A549 (cell line): ENCODE results near the gene SLC39A11.

ENCODE experiments used
- CBX8 ChIP-seq: fragments of 200-600 bp; sonication (generic); IDR thresholded peaks from 2 replicates; pipeline ENCODE4 v1.6.1; 2016
- CEBPB ChIP-seq, 2 experiments: fragments of >200 bp in 1 of 2; sonication (Bioruptor Twin) in 1 of 2; formaldehyde crosslinking in 1 of 2; IDR thresholded peaks; 2 replicates each; pipeline ENCODE4 v1.6.1; 2012 to 2016
- CHD2 ChIP-seq: fragments of 150-350 bp; IDR thresholded peaks from 2 replicates; pipeline ENCODE4 v1.6.1; 2014; ENCODE audit warnings: low read length; ENCODE audit not compliant: partially characterized antibody
- EHMT2 ChIP-seq: fragments of 200-600 bp; sonication (generic); IDR thresholded peaks from 2 replicates; pipeline ENCODE4 v1.6.1; 2016; ENCODE audit warnings: antibody characterized with exemption, low read depth, mild to moderate bottlenecking, moderate library complexity
- EP300 ChIP-seq, 2 experiments: fragments of >200 bp; sonication (Bioruptor Twin); formaldehyde crosslinking; IDR thresholded peaks; 2 replicates in 1 of 2; 3 replicates in 1 of 2; pipeline ENCODE4 v1.6.1; 2016 to 2017
- NPAS2 ChIP-seq: fragments of 250-450 bp; sonication (Bioruptor Pico); IDR thresholded peaks from 2 replicates; pipeline ENCODE4 v1.8.0; 2022; ENCODE audit warnings: mild to moderate bottlenecking, moderate library complexity, borderline replicate concordance
- POLR2A ChIP-seq: IDR thresholded peaks from 2 replicates; pipeline ENCODE4 v1.6.1; 2012; ENCODE audit warnings: mild to moderate bottlenecking, low read length
- RARB ChIP-seq: fragments of 250-450 bp; sonication (Bioruptor Pico); IDR thresholded peaks from 2 replicates; pipeline ENCODE4 v1.8.0; 2021; ENCODE audit warnings: mild to moderate bottlenecking, moderate library complexity
- RCOR1 ChIP-seq: fragments of 150-350 bp; IDR thresholded peaks from 2 replicates; pipeline ENCODE4 v1.6.1; 2014; ENCODE audit warnings: antibody characterized with exemption, low read length, low read depth
- TF ChIP-seq, protein P1 (sequence below): fragments of >200 bp; sonication (Bioruptor Twin); formaldehyde crosslinking; IDR thresholded peaks from 3 replicates; pipeline ENCODE4 v1.5.1; 2016
- TF ChIP-seq, protein P2 (sequence below): fragments of 200-600 bp; sonication (generic); IDR thresholded peaks from 2 replicates; pipeline ENCODE4 v1.6.1; 2016; ENCODE audit warnings: antibody characterized with exemption, mild to moderate bottlenecking, moderate library complexity
- TF ChIP-seq, protein P3 (sequence below): IDR thresholded peaks from 2 replicates; pipeline ENCODE4 v1.6.1; 2012

DNA sequence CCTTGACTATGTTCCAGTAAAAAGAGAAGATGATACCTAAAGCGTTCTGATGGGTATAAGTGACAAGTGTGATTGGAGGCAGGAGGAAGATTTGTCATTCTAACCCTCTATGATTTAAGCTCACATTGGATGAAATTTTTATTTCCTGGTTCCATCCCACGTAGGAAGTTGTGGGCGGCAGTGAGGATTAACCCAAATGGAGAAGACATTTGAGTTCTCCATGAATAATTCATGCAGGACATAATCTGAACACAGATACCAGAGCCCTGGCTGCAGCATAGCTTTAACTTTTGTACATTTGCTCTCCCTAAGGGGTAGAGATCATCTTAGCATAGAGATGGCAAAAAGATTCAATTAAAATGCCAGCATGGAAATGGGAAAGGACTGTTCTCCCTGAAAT is 146.3 kb downstream of the SLC39A11 start:
- TF ChIP-seq, protein P1, sequence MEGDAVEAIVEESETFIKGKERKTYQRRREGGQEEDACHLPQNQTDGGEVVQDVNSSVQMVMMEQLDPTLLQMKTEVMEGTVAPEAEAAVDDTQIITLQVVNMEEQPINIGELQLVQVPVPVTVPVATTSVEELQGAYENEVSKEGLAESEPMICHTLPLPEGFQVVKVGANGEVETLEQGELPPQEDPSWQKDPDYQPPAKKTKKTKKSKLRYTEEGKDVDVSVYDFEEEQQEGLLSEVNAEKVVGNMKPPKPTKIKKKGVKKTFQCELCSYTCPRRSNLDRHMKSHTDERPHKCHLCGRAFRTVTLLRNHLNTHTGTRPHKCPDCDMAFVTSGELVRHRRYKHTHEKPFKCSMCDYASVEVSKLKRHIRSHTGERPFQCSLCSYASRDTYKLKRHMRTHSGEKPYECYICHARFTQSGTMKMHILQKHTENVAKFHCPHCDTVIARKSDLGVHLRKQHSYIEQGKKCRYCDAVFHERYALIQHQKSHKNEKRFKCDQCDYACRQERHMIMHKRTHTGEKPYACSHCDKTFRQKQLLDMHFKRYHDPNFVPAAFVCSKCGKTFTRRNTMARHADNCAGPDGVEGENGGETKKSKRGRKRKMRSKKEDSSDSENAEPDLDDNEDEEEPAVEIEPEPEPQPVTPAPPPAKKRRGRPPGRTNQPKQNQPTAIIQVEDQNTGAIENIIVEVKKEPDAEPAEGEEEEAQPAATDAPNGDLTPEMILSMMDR = no peak
- no peak for TF ChIP-seq EP300 (IDR thresholded peaks at IDR 0.05)
- TF ChIP-seq NPAS2 (CRISPR knock-in tag) = no peak
- no peak for TF ChIP-seq RARB (CRISPR knock-in tag)
- no peak for TF ChIP-seq POLR2A
- TF ChIP-seq, protein P2, sequence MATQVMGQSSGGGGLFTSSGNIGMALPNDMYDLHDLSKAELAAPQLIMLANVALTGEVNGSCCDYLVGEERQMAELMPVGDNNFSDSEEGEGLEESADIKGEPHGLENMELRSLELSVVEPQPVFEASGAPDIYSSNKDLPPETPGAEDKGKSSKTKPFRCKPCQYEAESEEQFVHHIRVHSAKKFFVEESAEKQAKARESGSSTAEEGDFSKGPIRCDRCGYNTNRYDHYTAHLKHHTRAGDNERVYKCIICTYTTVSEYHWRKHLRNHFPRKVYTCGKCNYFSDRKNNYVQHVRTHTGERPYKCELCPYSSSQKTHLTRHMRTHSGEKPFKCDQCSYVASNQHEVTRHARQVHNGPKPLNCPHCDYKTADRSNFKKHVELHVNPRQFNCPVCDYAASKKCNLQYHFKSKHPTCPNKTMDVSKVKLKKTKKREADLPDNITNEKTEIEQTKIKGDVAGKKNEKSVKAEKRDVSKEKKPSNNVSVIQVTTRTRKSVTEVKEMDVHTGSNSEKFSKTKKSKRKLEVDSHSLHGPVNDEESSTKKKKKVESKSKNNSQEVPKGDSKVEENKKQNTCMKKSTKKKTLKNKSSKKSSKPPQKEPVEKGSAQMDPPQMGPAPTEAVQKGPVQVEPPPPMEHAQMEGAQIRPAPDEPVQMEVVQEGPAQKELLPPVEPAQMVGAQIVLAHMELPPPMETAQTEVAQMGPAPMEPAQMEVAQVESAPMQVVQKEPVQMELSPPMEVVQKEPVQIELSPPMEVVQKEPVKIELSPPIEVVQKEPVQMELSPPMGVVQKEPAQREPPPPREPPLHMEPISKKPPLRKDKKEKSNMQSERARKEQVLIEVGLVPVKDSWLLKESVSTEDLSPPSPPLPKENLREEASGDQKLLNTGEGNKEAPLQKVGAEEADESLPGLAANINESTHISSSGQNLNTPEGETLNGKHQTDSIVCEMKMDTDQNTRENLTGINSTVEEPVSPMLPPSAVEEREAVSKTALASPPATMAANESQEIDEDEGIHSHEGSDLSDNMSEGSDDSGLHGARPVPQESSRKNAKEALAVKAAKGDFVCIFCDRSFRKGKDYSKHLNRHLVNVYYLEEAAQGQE = no peak
- no peak for TF ChIP-seq CEBPB (IDR thresholded peaks at IDR 0.05)
- no peak for TF ChIP-seq CHD2
- no peak for TF ChIP-seq CBX8
- TF ChIP-seq RCOR1 = no peak
- TF ChIP-seq, protein P3, sequence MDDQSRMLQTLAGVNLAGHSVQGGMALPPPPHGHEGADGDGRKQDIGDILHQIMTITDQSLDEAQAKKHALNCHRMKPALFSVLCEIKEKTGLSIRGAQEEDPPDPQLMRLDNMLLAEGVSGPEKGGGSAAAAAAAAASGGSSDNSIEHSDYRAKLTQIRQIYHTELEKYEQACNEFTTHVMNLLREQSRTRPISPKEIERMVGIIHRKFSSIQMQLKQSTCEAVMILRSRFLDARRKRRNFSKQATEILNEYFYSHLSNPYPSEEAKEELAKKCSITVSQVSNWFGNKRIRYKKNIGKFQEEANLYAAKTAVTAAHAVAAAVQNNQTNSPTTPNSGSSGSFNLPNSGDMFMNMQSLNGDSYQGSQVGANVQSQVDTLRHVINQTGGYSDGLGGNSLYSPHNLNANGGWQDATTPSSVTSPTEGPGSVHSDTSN = no peak
- no peak for TF ChIP-seq EHMT2
